ENCODE measurements around the gene UMOD.

- TF ChIP-seq, protein P1, sequence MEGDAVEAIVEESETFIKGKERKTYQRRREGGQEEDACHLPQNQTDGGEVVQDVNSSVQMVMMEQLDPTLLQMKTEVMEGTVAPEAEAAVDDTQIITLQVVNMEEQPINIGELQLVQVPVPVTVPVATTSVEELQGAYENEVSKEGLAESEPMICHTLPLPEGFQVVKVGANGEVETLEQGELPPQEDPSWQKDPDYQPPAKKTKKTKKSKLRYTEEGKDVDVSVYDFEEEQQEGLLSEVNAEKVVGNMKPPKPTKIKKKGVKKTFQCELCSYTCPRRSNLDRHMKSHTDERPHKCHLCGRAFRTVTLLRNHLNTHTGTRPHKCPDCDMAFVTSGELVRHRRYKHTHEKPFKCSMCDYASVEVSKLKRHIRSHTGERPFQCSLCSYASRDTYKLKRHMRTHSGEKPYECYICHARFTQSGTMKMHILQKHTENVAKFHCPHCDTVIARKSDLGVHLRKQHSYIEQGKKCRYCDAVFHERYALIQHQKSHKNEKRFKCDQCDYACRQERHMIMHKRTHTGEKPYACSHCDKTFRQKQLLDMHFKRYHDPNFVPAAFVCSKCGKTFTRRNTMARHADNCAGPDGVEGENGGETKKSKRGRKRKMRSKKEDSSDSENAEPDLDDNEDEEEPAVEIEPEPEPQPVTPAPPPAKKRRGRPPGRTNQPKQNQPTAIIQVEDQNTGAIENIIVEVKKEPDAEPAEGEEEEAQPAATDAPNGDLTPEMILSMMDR (conservative IDR thresholded peaks at IDR 0.05; ENCODE audit: low read length), result no peak
- TF ChIP-seq EZH2phosphoT487 (IDR thresholded peaks at IDR 0.05; ENCODE audit: borderline replicate concordance), result no peak
These were observed 46.7 kb upstream of the UMOD start for GRCh38 chr16:20399185-20399584.

All from Loucy (cell line).